SK-N-SH (cell line): ENCODE results near the gene TMEM255B. TPM values are rescaled to one million over a fixed set of nuclear protein-coding genes. Genes with fewer than 3 reads are reported as not detected.
"Not testable (repeated sequence)": the region's sequence is repeated elsewhere in the genome, so short reads cannot be mapped to it uniquely, and the experiment has no call there.

Experiments used
- CTCF ChIA-PET: fragments of 300-600, 350-600 bp; formaldehyde crosslinking; extraction: SDS; loops from one replicate; lab custom pipeline; 2021; lab: Yijun Ruan, JAX
- POLR2A ChIA-PET: fragments of 350-600 bp; sonication (Branson Sonifier 250); formaldehyde crosslinking; extraction: SDS; loops from one replicate; lab custom pipeline; 2020; ENCODE audit warnings: antibody characterized with exemption, inconsistent platforms; lab: Yijun Ruan, JAX
- DNase-seq: peaks from one replicate; pipeline ENCODE4 v3.0.0; 2012
- H2AFZ ChIP-seq: fragments of 200-600 bp; sonication (generic); 2 replicates; pipeline ENCODE4 v1.8.1; 2016; ENCODE audit warnings: antibody characterized with exemption, mild to moderate bottlenecking, low read depth
- H3F3A ChIP-seq: fragments of 200-600 bp; sonication (generic); replicated peaks from 2 replicates; pipeline ENCODE3; 2016; ENCODE audit warnings: antibody characterized with exemption, mild to moderate bottlenecking; ENCODE audit not compliant: insufficient read depth
- H3K27ac ChIP-seq, 2 experiments: fragments of 200-500 bp in 1 of 2; fragments of 200-600 bp in 1 of 2; sonication (Bioruptor generic) in 1 of 2; sonication (generic), shearing (Covaris generic) in 1 of 2; 2 replicates each; pipeline versions ENCODE4 v1.5.1 to v1.6.1; 2014 to 2016; ENCODE audit warnings: low read depth in 2 of 2, inconsistent platforms in 1 of 2, low read length in 1 of 2, mild to moderate bottlenecking in 1 of 2, mixed read lengths in 1 of 2
- H3K27me3 ChIP-seq: fragments of 200-600 bp; sonication (generic), shearing (Covaris generic); 2 replicates; pipeline ENCODE4 v1.6.1; 2016; ENCODE audit warnings: mixed run types; ENCODE audit not compliant: insufficient read depth
- H3K36me3 ChIP-seq, 2 experiments: fragments of 200-500 bp in 1 of 2; fragments of 200-600 bp in 1 of 2; sonication (Bioruptor generic) in 1 of 2; sonication (generic) in 1 of 2; replicated peaks in 1 of 2; 2 replicates each; pipeline versions ENCODE3 to v1.5.1; 2014 to 2016; ENCODE audit warnings: low read length in 1 of 2, mild to moderate bottlenecking in 1 of 2; ENCODE audit not compliant: insufficient read depth in 2 of 2, control insufficient read depth in 1 of 2
- H3K4me1 ChIP-seq, 2 experiments: fragments of 200-500 bp in 1 of 2; fragments of 200-600 bp in 1 of 2; sonication (Bioruptor generic) in 1 of 2; sonication (generic), shearing (Covaris generic) in 1 of 2; 2 replicates each; pipeline versions ENCODE4 v1.5.1 to v1.6.1; 2014 to 2016; ENCODE audit warnings: low read depth in 1 of 2, low read length in 1 of 2, mixed run types in 1 of 2; ENCODE audit not compliant: insufficient read depth in 2 of 2, control insufficient read depth in 1 of 2
- H3K4me2 ChIP-seq: fragments of 200-600 bp; sonication (generic), shearing (Covaris generic); 2 replicates; pipeline ENCODE4 v1.6.1; 2017; ENCODE audit warnings: mixed run types
- H3K4me3 ChIP-seq, 2 experiments: fragments of 200-500 bp in 1 of 2; fragments of 200-600 bp in 1 of 2; sonication (Bioruptor generic) in 1 of 2; sonication (generic), shearing (Covaris generic) in 1 of 2; 2 replicates each; pipeline versions ENCODE4 v1.5.1 to v1.8.1; 2014 to 2016; ENCODE audit warnings: low read depth in 2 of 2, inconsistent platforms in 1 of 2, low read length in 1 of 2, mild to moderate bottlenecking in 1 of 2, mixed read lengths in 1 of 2, moderate library complexity in 1 of 2
- H3K79me2 ChIP-seq: fragments of 200-600 bp; sonication (generic); 2 replicates; pipeline ENCODE4 v1.8.1; 2017; ENCODE audit warnings: mild to moderate bottlenecking; ENCODE audit not compliant: insufficient read depth
- H3K9ac ChIP-seq: fragments of 200-600 bp; sonication (generic); 2 replicates; pipeline ENCODE4 v1.6.1; 2017; ENCODE audit warnings: mixed run types
- H3K9me2 ChIP-seq: fragments of 200-600 bp; sonication (generic); 2 replicates; pipeline ENCODE4 v1.6.1; 2017; ENCODE audit warnings: mixed run types
- H3K9me3 ChIP-seq: fragments of 200-600 bp; sonication (generic); 2 replicates; pipeline ENCODE4 v1.6.1; 2017; ENCODE audit warnings: mixed run types, mild to moderate bottlenecking, moderate library complexity
- H4K20me1 ChIP-seq: fragments of 200-600 bp; sonication (generic); 2 replicates; pipeline ENCODE4 v1.6.1; 2017; ENCODE audit warnings: mild to moderate bottlenecking, mixed run types; ENCODE audit not compliant: insufficient read depth
- EP300 ChIP-seq, 2 experiments: IDR thresholded peaks; 2 replicates each; pipeline versions ENCODE4 v1.4.0 to v1.6.1; 2012; ENCODE audit warnings: borderline replicate concordance in 1 of 2, low read depth in 1 of 2, low read length in 1 of 2
- EZH2phosphoT487 ChIP-seq: fragments of 200-600 bp; sonication (generic); IDR thresholded peaks from 2 replicates; pipeline ENCODE4 v1.6.1; 2017; ENCODE audit warnings: low read depth, mixed run types, mild to moderate bottlenecking, antibody characterized with exemption, moderate library complexity, borderline replicate concordance
- FOSL2 ChIP-seq: IDR thresholded peaks from 2 replicates; pipeline ENCODE4 v1.4.0; 2012; ENCODE audit warnings: low read depth, mild to moderate bottlenecking, moderate library complexity, borderline replicate concordance
- FOXJ3 ChIP-seq: sonication (generic); formaldehyde crosslinking; IDR thresholded peaks from 2 replicates; pipeline ENCODE4 v1.5.1; 2020; ENCODE audit warnings: mild to moderate bottlenecking, missing genetic modification reagents
- FOXM1 ChIP-seq: IDR thresholded peaks from 2 replicates; pipeline ENCODE4 v1.4.0; 2012; ENCODE audit warnings: low read depth, mild to moderate bottlenecking
- GABPA ChIP-seq: IDR thresholded peaks from 2 replicates; pipeline ENCODE4 v1.4.0; 2012; ENCODE audit warnings: low read depth, mild to moderate bottlenecking
- GATA2 ChIP-seq: sonication (generic); formaldehyde crosslinking; IDR thresholded peaks from 2 replicates; pipeline ENCODE4 v1.5.0; 2020; ENCODE audit warnings: mild to moderate bottlenecking, missing genetic modification reagents
- MEF2A ChIP-seq: IDR thresholded peaks from 2 replicates; pipeline ENCODE4 v1.4.0; 2012; ENCODE audit warnings: low read depth, borderline replicate concordance
- MXI1 ChIP-seq: IDR thresholded peaks from 2 replicates; pipeline ENCODE4 v1.6.1; 2012; ENCODE audit warnings: mild to moderate bottlenecking, low read depth, low read length, improper control_type of control experiment
- NFIC ChIP-seq: IDR thresholded peaks from 2 replicates; pipeline ENCODE4 v1.4.0; 2012; ENCODE audit warnings: borderline replicate concordance
- RXRA ChIP-seq: IDR thresholded peaks from 2 replicates; pipeline ENCODE4 v1.4.0; 2012; ENCODE audit warnings: low read depth, mild to moderate bottlenecking, borderline replicate concordance
- SIN3A ChIP-seq: IDR thresholded peaks from 2 replicates; pipeline ENCODE4 v1.6.1; 2012; ENCODE audit warnings: low read depth, mild to moderate bottlenecking, low read length, moderate library complexity, borderline replicate concordance
- SMC3 ChIP-seq: IDR thresholded peaks from 2 replicates; pipeline ENCODE4 v1.6.1; 2012; ENCODE audit warnings: low read depth, low read length, improper control_type of control experiment
- TEAD4 ChIP-seq: IDR thresholded peaks from 2 replicates; pipeline ENCODE4 v1.4.0; 2012; ENCODE audit warnings: mild to moderate bottlenecking, borderline replicate concordance; ENCODE audit not compliant: insufficient read depth
- YY1 ChIP-seq: IDR thresholded peaks from 2 replicates; pipeline ENCODE4 v1.4.0; 2012; ENCODE audit warnings: low read depth, mild to moderate bottlenecking
- WGBS: methylation state at CpG from one replicate; pipeline ENCODE4 v1.1.6; 2017; ENCODE audit warnings: low lambda C conversion rate; 5-methylcytosine and 5-hydroxymethylcytosine counted together
- polyA plus RNA-seq, 3 experiments: library from polyadenylated mRNA; depleted of rRNA; stranded (reverse); fragments of >200 nt; gene quantifications; 2 replicates each; pipeline ENCODE4 v1.2.3, GENCODE V29; 2012
- TF ChIP-seq, protein P1 (sequence below): fragments of 150-350 bp; IDR thresholded peaks from 2 replicates; pipeline ENCODE4 v1.6.1; 2016; ENCODE audit warnings: mild to moderate bottlenecking, low read depth, low read length
- TF ChIP-seq, protein P2 (sequence below): IDR thresholded peaks from 2 replicates; pipeline ENCODE4 v1.4.0; 2012; ENCODE audit warnings: low read depth, borderline replicate concordance
- TF ChIP-seq, protein P3 (sequence below): IDR thresholded peaks from 2 replicates; pipeline ENCODE4; 2012
- TF ChIP-seq, protein P4 (sequence below): IDR thresholded peaks from 2 replicates; pipeline ENCODE4 v1.4.0; 2012; ENCODE audit warnings: low read depth, borderline replicate concordance
- TF ChIP-seq, protein P5 (sequence below): IDR thresholded peaks from 2 replicates; pipeline ENCODE4 v1.4.0; 2012; ENCODE audit warnings: low read depth

TMEM255B gene
- polyA plus RNA-seq, 1 of the 3 experiments (the other 2 are of a cell fraction) = 14.8 TPM

DNA sequence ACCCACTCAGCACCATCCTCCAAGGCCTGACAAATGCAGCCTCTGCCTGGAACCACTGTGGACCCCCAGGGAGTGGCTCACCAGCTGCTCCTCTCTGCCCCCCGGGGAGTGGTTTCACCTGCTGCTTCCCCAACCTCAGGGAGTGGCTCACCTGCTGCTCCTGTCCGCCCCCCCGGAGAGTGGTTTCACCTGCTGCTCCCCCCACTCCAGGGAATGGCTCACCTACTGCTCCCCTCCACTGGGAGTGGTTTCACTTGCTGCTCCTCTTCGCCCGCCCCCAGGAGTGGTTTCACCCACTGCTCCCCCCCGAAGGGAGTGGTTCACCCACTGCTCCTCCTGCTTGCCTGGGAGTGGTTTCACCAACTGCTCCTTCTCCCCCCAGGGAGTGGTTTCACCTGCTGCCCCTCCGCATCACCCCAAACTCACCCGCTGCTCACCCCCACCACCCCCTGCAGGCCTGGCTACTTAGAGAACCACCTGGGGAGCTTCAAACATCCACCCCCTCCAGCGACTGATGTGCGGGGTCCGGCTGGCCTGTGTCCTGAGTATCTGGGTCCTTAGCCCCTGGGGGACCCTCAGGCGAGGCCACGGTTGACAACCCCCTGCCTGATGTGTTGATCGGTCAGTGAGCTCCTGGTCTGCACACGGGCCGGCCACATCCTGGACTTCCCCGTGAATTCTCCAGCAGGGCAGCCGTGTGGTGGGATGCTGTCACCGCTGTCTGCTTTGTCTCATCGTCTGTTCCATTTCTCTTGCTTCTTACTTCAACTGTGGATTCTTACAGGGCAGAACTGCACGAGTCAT lies 14.6 kb upstream of the TMEM255B start (continued):
- TF ChIP-seq, protein P1, sequence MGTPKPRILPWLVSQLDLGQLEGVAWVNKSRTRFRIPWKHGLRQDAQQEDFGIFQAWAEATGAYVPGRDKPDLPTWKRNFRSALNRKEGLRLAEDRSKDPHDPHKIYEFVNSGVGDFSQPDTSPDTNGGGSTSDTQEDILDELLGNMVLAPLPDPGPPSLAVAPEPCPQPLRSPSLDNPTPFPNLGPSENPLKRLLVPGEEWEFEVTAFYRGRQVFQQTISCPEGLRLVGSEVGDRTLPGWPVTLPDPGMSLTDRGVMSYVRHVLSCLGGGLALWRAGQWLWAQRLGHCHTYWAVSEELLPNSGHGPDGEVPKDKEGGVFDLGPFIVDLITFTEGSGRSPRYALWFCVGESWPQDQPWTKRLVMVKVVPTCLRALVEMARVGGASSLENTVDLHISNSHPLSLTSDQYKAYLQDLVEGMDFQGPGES = no peak

DNA sequence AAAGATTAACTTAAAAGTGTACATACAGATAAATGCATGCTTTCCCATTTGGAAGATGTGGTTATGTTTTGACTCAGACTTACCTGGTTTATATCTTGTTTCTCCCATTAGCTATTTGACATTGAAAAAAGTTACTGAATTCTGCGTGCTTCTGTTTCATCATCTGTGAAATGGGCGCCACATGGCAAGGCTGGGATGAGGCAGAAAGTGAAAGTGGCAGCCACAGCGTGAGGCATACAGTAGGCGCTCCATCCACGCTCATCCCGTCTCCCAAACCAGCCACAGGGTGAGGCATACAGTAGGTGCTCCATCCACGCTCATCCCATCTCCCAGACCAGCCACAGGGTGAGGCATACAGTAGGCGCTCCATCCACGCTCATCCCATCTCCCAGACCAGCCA lies 14.0 kb upstream of the TMEM255B start:
- Histone ChIP-seq H2AFZ (no peak overlapping the region), H3K79me2 (no peaks in the 10 kb centered on the region), H3K27me3 (no peaks in the 10 kb centered on the region), H3K4me2 (no peak overlapping the region), H3K4me3 (no peak overlapping the region), H3K27ac (no peak overlapping the region), H3K36me3 (no peaks in the 10 kb centered on the region), H3K9me3 (no peaks in the 10 kb centered on the region), H3K9me2 (no peaks in the 10 kb centered on the region), H4K20me1 (no peaks in the 10 kb centered on the region), H3F3A (no peaks in the 10 kb centered on the region), H3K4me1 (peaks cover 0 to 29% of the 10 kb centered on the region in 2 experiments; a peak in 1 of 4 replicates), H3K9ac (no peak overlapping the region)
- POLR2A ChIA-PET = no interaction called here
- no peak for DNase-seq
- TF ChIP-seq SIN3A (no peak), MXI1 (no peak), TEAD4 (no peak), FOXM1 (no peak), GABPA (no peak), FOSL2 (no peak), EP300 (IDR thresholded peaks at IDR 0.05; ENCODE audit: borderline replicate concordance in 1 of 2, low read depth in 1 of 2, low read length in 1 of 2) (no peak), FOXJ3 (no peak), NFIC (no peak), EZH2phosphoT487 (no peak), YY1 (no peak), GATA2 (CRISPR knock-in tag) (no peak), MEF2A (no peak), SMC3 (no peak), RXRA (no peak)
- TF ChIP-seq, protein P2, sequence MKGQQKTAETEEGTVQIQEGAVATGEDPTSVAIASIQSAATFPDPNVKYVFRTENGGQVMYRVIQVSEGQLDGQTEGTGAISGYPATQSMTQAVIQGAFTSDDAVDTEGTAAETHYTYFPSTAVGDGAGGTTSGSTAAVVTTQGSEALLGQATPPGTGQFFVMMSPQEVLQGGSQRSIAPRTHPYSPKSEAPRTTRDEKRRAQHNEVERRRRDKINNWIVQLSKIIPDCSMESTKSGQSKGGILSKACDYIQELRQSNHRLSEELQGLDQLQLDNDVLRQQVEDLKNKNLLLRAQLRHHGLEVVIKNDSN = no peak
- TF ChIP-seq, protein P3, sequence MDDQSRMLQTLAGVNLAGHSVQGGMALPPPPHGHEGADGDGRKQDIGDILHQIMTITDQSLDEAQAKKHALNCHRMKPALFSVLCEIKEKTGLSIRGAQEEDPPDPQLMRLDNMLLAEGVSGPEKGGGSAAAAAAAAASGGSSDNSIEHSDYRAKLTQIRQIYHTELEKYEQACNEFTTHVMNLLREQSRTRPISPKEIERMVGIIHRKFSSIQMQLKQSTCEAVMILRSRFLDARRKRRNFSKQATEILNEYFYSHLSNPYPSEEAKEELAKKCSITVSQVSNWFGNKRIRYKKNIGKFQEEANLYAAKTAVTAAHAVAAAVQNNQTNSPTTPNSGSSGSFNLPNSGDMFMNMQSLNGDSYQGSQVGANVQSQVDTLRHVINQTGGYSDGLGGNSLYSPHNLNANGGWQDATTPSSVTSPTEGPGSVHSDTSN = no peak
- TF ChIP-seq, protein P4, sequence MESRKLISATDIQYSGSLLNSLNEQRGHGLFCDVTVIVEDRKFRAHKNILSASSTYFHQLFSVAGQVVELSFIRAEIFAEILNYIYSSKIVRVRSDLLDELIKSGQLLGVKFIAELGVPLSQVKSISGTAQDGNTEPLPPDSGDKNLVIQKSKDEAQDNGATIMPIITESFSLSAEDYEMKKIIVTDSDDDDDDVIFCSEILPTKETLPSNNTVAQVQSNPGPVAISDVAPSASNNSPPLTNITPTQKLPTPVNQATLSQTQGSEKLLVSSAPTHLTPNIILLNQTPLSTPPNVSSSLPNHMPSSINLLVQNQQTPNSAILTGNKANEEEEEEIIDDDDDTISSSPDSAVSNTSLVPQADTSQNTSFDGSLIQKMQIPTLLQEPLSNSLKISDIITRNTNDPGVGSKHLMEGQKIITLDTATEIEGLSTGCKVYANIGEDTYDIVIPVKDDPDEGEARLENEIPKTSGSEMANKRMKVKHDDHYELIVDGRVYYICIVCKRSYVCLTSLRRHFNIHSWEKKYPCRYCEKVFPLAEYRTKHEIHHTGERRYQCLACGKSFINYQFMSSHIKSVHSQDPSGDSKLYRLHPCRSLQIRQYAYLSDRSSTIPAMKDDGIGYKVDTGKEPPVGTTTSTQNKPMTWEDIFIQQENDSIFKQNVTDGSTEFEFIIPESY = no peak
- TF ChIP-seq, protein P5, sequence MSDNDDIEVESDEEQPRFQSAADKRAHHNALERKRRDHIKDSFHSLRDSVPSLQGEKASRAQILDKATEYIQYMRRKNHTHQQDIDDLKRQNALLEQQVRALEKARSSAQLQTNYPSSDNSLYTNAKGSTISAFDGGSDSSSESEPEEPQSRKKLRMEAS = no peak
- WGBS = 95% methylated on average over 9 of the region's 9 CpGs
- CTCF ChIA-PET = no interaction called here

DNA sequence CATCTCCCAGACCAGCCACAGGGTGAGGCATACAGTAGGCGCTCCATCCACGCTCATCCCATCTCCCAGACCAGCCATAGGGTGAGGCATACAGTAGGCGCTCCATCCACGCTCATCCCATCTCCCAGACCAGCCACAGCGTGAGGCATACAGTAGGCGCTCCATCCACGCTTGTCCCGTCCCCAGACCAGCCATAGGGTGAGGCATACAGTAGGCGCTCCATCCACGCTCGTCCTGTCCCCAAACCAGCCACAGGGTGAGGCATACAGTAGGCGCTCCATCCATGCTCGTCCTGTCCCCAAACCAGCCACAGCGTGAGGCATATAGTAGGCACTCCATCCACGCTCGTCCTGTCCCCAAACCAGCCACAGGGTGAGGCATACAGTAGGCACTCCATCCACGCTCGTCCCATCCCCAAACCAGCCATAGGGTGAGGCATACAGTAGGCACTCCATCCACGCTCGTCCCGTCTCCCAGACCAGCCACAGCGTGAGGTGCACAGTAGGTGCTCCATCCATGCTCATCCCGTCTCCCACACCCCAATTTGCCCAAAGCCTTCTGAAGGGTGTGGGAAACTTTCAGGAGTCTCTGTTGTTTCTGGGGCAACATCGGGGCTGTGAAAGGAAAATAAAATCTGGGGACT lies 13.4 kb upstream of the TMEM255B start:
- H3K9ac ChIP-seq, H3K9me2 ChIP-seq, H3K27ac ChIP-seq, H3K79me2 ChIP-seq, CTCF ChIA-PET, H3K27me3 ChIP-seq, H3F3A ChIP-seq, H3K36me3 ChIP-seq, H3K4me3 ChIP-seq, POLR2A ChIA-PET, H4K20me1 ChIP-seq, H2AFZ ChIP-seq, H3K4me2 ChIP-seq, DNase-seq, H3K9me3 ChIP-seq: not testable (repeated sequence)
- WGBS = 88% methylated on average over 16 of the region's 24 CpGs
- peaks cover 0 to 29% of the 10 kb centered on the region in 2 experiments; a peak in 1 of 4 replicates for H3K4me1 ChIP-seq
